Measurements from ENCODE around the gene PIK3C2A.

PIK3C2A gene

GRCh38 chr11:17224727-17225126 is 16.9 kb upstream of the PIK3C2A start:
- no peak for TF ChIP-seq CTCF (IDR thresholded peaks at IDR 0.05; ENCODE audit: low read depth, low read length)
- no peak overlapping the region for H3K4me3 ChIP-seq (ENCODE audit: low read depth, low read length)
- in situ Hi-C loops (cut with HindIII; ENCODE audit: low sequenced_read_pairs): no loop called here
- DNase-seq (ENCODE audit: low read depth, low spot score): no peak

GRCh38 chr11:17221968-17222367 is 14.2 kb upstream of the PIK3C2A start:
- no peak overlapping the region for H3K4me3 ChIP-seq (ENCODE audit: low read depth, low read length)
- DNase-seq (ENCODE audit: low read depth, low spot score): peak; percentile 38
- in situ Hi-C loops (cut with HindIII; ENCODE audit: low sequenced_read_pairs): no loop called here
- TF ChIP-seq CTCF (IDR thresholded peaks at IDR 0.05; ENCODE audit: low read depth, low read length): no peak

- no peak overlapping the region for H3K4me3 ChIP-seq (ENCODE audit: low read depth, low read length)
- no peak for DNase-seq (ENCODE audit: low read depth, low spot score)
- in situ Hi-C loops (cut with HindIII; ENCODE audit: low sequenced_read_pairs): no loop called here
- TF ChIP-seq CTCF (IDR thresholded peaks at IDR 0.05; ENCODE audit: low read depth, low read length): no peak
Observed at GRCh38 chr11:17219016-17219415, 11.2 kb upstream of the PIK3C2A start.

GRCh38 chr11:17218403-17218802 is 10.6 kb upstream of the PIK3C2A start:
- DNase-seq (ENCODE audit: low read depth, low spot score): no peak
- H3K4me3 ChIP-seq (ENCODE audit: low read depth, low read length): no peak overlapping the region
- TF ChIP-seq CTCF (IDR thresholded peaks at IDR 0.05; ENCODE audit: low read depth, low read length): no peak
- in situ Hi-C loops (cut with HindIII; ENCODE audit: low sequenced_read_pairs): no loop called here

GRCh38 chr11:17217401-17217800 is 9.6 kb upstream of the PIK3C2A start:
- no peak for TF ChIP-seq CTCF (IDR thresholded peaks at IDR 0.05; ENCODE audit: low read depth, low read length)
- no peak overlapping the region for H3K4me3 ChIP-seq (ENCODE audit: low read depth, low read length)
- DNase-seq (ENCODE audit: low read depth, low spot score): no peak
- in situ Hi-C loops (cut with HindIII; ENCODE audit: low sequenced_read_pairs): no loop called here

- in situ Hi-C loops (cut with HindIII; ENCODE audit: low sequenced_read_pairs): no loop called here
- H3K4me3 ChIP-seq (ENCODE audit: low read depth, low read length): no peak overlapping the region
- no peak for TF ChIP-seq CTCF (IDR thresholded peaks at IDR 0.05; ENCODE audit: low read depth, low read length)
Observed at GRCh38 chr11:17214338-17214737, 6.6 kb upstream of the PIK3C2A start.

GRCh38 chr11:17211286-17211685 is 3.5 kb upstream of the PIK3C2A start:
- no peak for TF ChIP-seq CTCF (IDR thresholded peaks at IDR 0.05; ENCODE audit: low read depth, low read length)
- H3K4me3 ChIP-seq (ENCODE audit: low read depth, low read length): no peak overlapping the region
- in situ Hi-C loops (cut with HindIII; ENCODE audit: low sequenced_read_pairs): no loop called here
- no peak for DNase-seq (ENCODE audit: low read depth, low spot score)

More at GRCh38 chr11:17214338-17214737, 6.6 kb upstream of the PIK3C2A start:
- DNase-seq (ENCODE audit: low read depth, low spot score): no peak
